Measurements from ENCODE around the gene POLR1G. TPM values are rescaled to one million over a fixed set of nuclear protein-coding genes. Genes with fewer than 3 reads are reported as not detected.

The POLR1G gene
- total RNA-seq, 6 donors from 2014 or later, result 1.0 to 7.7 (median 5.8) TPM

- Histone ChIP-seq H3K36me3 (peaks cover 0 to 15% (median under 1%) of the 10 kb centered on the region in 4 donors), H3K27me3 (no peaks in the 10 kb centered on the region), H3K9me3 (no peaks in the 10 kb centered on the region), H3K4me1 (peaks cover 6 to 17% (median 11%) of the 10 kb centered on the region in 4 donors), H3K27ac (no peak overlapping the region), H3K4me3 (no peak overlapping the region)
- 92 to 93% methylated on average over 10 to 11 of the region's 11 CpGs for WGBS, 2 donors
- TF ChIP-seq POLR2AphosphoS5 (IDR thresholded peaks at IDR 0.05), result no peak
- TF ChIP-seq CTCF (IDR thresholded peaks at IDR 0.05), result no peak
- no peak for TF ChIP-seq POLR2A (IDR thresholded peaks at IDR 0.05)
- TF ChIP-seq EP300 (IDR thresholded peaks at IDR 0.05), result no peak
- ATAC-seq (ENCODE audit: low FRiP score in 2 of 2), result no peak
- no peak for DNase-seq
Measured at GRCh38 chr19:45368737-45369340, 37.6 kb upstream of the POLR1G start.

GRCh38 chr19:45370410-45371204 lies 35.8 kb upstream of the POLR1G start, which contains the start of gene ERCC2:
ERCC2 (minus strand) TSS chr19:45370573; CDS start chr19:45370540, 33 bp downstream.
- H3K9me3 ChIP-seq, result no peaks in the 10 kb centered on the region
- peak; percentile 95 to 96 for DNase-seq
- peak within 1 kb of the TSS; percentile 76 to 82 (median 80) for H3K27ac ChIP-seq
- peaks cover 6 to 17% (median 11%) of the 10 kb centered on the region in 4 donors for H3K4me1 ChIP-seq
- WGBS, 2 donors, result 7 to 9% methylated on average over 28 to 38 of the region's 55 CpGs
- H3K36me3 ChIP-seq, result peaks cover 0 to under 1% (median 0%) of the 10 kb centered on the region in 4 donors
- H3K27me3 ChIP-seq, result no peaks in the 10 kb centered on the region
- peak within 1 kb of the TSS; percentile 84 to 99 (median 94) for H3K4me3 ChIP-seq
- peak in 1 of 2 donors; percentile 69 for TF ChIP-seq POLR2AphosphoS5 (IDR thresholded peaks at IDR 0.05)
- TF ChIP-seq CTCF (IDR thresholded peaks at IDR 0.05), result no peak
- TF ChIP-seq EP300 (IDR thresholded peaks at IDR 0.05), result no peak
- peak in 1 of 4 donors; percentile 41 for TF ChIP-seq POLR2A (IDR thresholded peaks at IDR 0.05)
- ATAC-seq (ENCODE audit: low FRiP score in 2 of 2), result peak; percentile 98 to 99

- Histone ChIP-seq H3K36me3 (peaks cover 0 to 5% (median 0%) of the 10 kb centered on the region in 4 donors), H3K4me3 (no peak overlapping the region), H3K4me1 (peaks cover 0 to 7% (median 3%) of the 10 kb centered on the region in 4 donors), H3K27me3 (no peaks in the 10 kb centered on the region), H3K27ac (peak overlapping the region in 1 of 4 donors; percentile 7), H3K9me3 (no peaks in the 10 kb centered on the region)
- WGBS, 2 donors, result 53 to 54% methylated on average over 13 of the region's 13 CpGs
- TF ChIP-seq POLR2A (IDR thresholded peaks at IDR 0.05), result no peak
- ATAC-seq (ENCODE audit: low FRiP score in 2 of 2) (peak; percentile 78 to 83), DNase-seq (no peak)
Measured at GRCh38 chr19:45376045-45376724, 30.3 kb upstream of the POLR1G start.

GRCh38 chr19:45380107-45380506 lies 26.3 kb upstream of the POLR1G start:
- Histone ChIP-seq H3K4me1 (peaks cover 0 to 7% (median 4%) of the 10 kb centered on the region in 4 donors), H3K27me3 (peaks cover 0 to 7% (median 1%) of the 10 kb centered on the region in 4 donors), H3K36me3 (peaks cover 0 to 15% (median 0%) of the 10 kb centered on the region in 4 donors), H3K4me3 (no peak overlapping the region), H3K27ac (no peak overlapping the region), H3K9me3 (no peaks in the 10 kb centered on the region)
- ATAC-seq (ENCODE audit: low FRiP score in 2 of 2) (no peak), DNase-seq (no peak)
- TF ChIP-seq CTCF (IDR thresholded peaks at IDR 0.05) (no peak), EP300 (IDR thresholded peaks at IDR 0.05) (no peak), POLR2A (IDR thresholded peaks at IDR 0.05) (no peak), POLR2AphosphoS5 (IDR thresholded peaks at IDR 0.05) (no peak)
- 92 to 100% methylated on average over 1 of the region's 1 CpG for WGBS, 2 donors

GRCh38 chr19:45382426-45382825 lies 24.0 kb upstream of the POLR1G start:
- TF ChIP-seq CTCF (IDR thresholded peaks at IDR 0.05) (no peak), POLR2A (IDR thresholded peaks at IDR 0.05) (no peak), POLR2AphosphoS5 (IDR thresholded peaks at IDR 0.05) (no peak)

More at GRCh38 chr19:45382426-45382825, 24.0 kb upstream of the POLR1G start:
- peak; percentile 16 to 32 for ATAC-seq (ENCODE audit: low FRiP score in 2 of 2)
- DNase-seq, result peak in 1 of 2 donors; percentile 75
- no peak overlapping the region for H3K4me3 ChIP-seq
- no peak overlapping the region for H3K27ac ChIP-seq
- no peaks in the 10 kb centered on the region for H3K9me3 ChIP-seq
- H3K36me3 ChIP-seq, result peaks cover 0 to 15% (median 0%) of the 10 kb centered on the region in 4 donors
- H3K27me3 ChIP-seq, result peaks cover 0 to 18% (median 7%) of the 10 kb centered on the region in 4 donors
- H3K4me1 ChIP-seq, result peaks cover 3 to 11% (median 7%) of the 10 kb centered on the region in 4 donors
- WGBS, 2 donors, result 88 to 94% methylated on average over 25 to 29 of the region's 29 CpGs
